Placental pericyte (primary cell): Measurements from ENCODE around the gene ACOT8. TPM values are rescaled to one million over a fixed set of nuclear protein-coding genes. Genes with fewer than 3 reads are reported as not detected.

ENCODE experiments used
- total RNA-seq: library from RNA; depleted of rRNA; stranded (reverse); fragments of >200 nt; gene quantifications from 2 replicates; pipeline ENCODE4 v1.2.3, GENCODE V29; 2012

Gene ACOT8
- 34.9 and 44.6 TPM in 2 replicates for total RNA-seq

GRCh38 chr20:45857114-45857881 is at the start of gene ACOT8, which contains the start of gene ZSWIM3:
ACOT8 (minus strand) TSS chr20:45857392; CDS start chr20:45857315, 77 bp downstream.
ZSWIM3 (plus strand) TSS chr20:45857614; CDS start chr20:45857826, 212 bp downstream.

GRCh38 chr20:45890985-45891983 is 34.1 kb upstream of the ACOT8 start, which contains the start of the genes CTSA and NEURL2:
CTSA (plus strand) TSS chr20:45891335; CDS start chr20:45891569, 234 bp downstream.
NEURL2 (minus strand) TSS chr20:45891208; CDS start chr20:45890991, 217 bp downstream.

GRCh38 chr20:45887346-45887715 is 30.1 kb upstream of the ACOT8 start, which contains the start of gene SPATA25:
SPATA25 (minus strand) TSS chr20:45887622; CDS start chr20:45887590, 32 bp downstream.

GRCh38 chr20:45880988-45881788 is 24.0 kb upstream of the ACOT8 start, which contains the start of gene ZSWIM1:
ZSWIM1 (plus strand) TSS chr20:45881227; CDS start chr20:45882593, 1,366 bp downstream.

GRCh38 chr20:45833030-45833882 is 23.9 kb downstream of the ACOT8 start, which contains the start of gene SNX21:
SNX21 (plus strand) TSS chr20:45833799; CDS start chr20:45833920, 121 bp downstream.

GRCh38 chr20:45827030-45827652 is 30.1 kb downstream of the ACOT8 start, which contains the start of gene TNNC2:
TNNC2 (minus strand) TSS chr20:45827312; CDS start chr20:45827248, 64 bp downstream.

GRCh38 chr20:45812157-45813005 is 44.8 kb downstream of the ACOT8 start, which contains the start of gene UBE2C:
UBE2C (plus strand) TSS chr20:45812644; CDS start chr20:45812696, 52 bp downstream.

Other genes starting within 250 kb of the ACOT8 start
- gene WFDC10A, start 227.7 kb downstream of the ACOT8 start, total RNA-seq, result not detected in 2 replicates
- gene WFDC9, start 226.1 kb downstream of the ACOT8 start, total RNA-seq, result not detected in 2 replicates
- gene WFDC11, start 187.2 kb downstream of the ACOT8 start, total RNA-seq, result not detected in 2 replicates
- gene WFDC13, start 155.4 kb downstream of the ACOT8 start, total RNA-seq, result not detected in 2 replicates
- gene WFDC10B, start 152.4 kb downstream of the ACOT8 start, total RNA-seq, result not detected in 2 replicates
- not detected in 2 replicates for gene SPINT4, start 135.0 kb downstream of the ACOT8 start, total RNA-seq
- 0.66 TPM in 1 of 2 replicates, not detected in the other for gene WFDC3, start 65.5 kb downstream of the ACOT8 start, total RNA-seq
- 14.3 and 18.4 TPM in 2 replicates for gene DNTTIP1, start 65.4 kb downstream of the ACOT8 start, total RNA-seq
- gene UBE2C, start 44.7 kb downstream of the ACOT8 start, total RNA-seq, result 1.8 and 71.3 TPM in 2 replicates
- 0.66 TPM in 1 of 2 replicates, not detected in the other for gene TNNC2, start 30.1 kb downstream of the ACOT8 start, total RNA-seq
- gene SNX21, start 23.6 kb downstream of the ACOT8 start, total RNA-seq, result 51.2 and 79.3 TPM in 2 replicates
- gene ZSWIM3, start 222 bp upstream of the ACOT8 start, total RNA-seq, result 3.9 and 5.2 TPM in 2 replicates
- 8.1 and 14.0 TPM in 2 replicates for gene ZSWIM1, start 23.8 kb upstream of the ACOT8 start, total RNA-seq
- 1.6 and 3.3 TPM in 2 replicates for gene SPATA25, start 30.2 kb upstream of the ACOT8 start, total RNA-seq
- gene NEURL2, start 33.8 kb upstream of the ACOT8 start, total RNA-seq, result 3.6 and 11.8 TPM in 2 replicates
- 53.5 and 151 TPM in 2 replicates for gene CTSA, start 33.9 kb upstream of the ACOT8 start, total RNA-seq
- 14.6 and 77.5 TPM in 2 replicates for gene PLTP, start 54.8 kb upstream of the ACOT8 start, total RNA-seq
- gene PCIF1, start 77.3 kb upstream of the ACOT8 start, total RNA-seq, result 14.0 and 15.8 TPM in 2 replicates
- 16.9 and 32.6 TPM in 2 replicates for gene ZNF335, start 114.8 kb upstream of the ACOT8 start, total RNA-seq
- gene MMP9, start 151.5 kb upstream of the ACOT8 start, total RNA-seq, result 0.14 TPM in 1 of 2 replicates, not detected in the other
- under 0.01 TPM in 1 of 2 replicates, not detected in the other for gene SLC12A5, start 171.8 kb upstream of the ACOT8 start, total RNA-seq
- 16.0 and 30.4 TPM in 2 replicates for gene NCOA5, start 232.6 kb upstream of the ACOT8 start, total RNA-seq